ENCODE results near the gene NUP88.

- no peak for TF ChIP-seq CTCF (optimal IDR thresholded peaks at IDR 0.05 in 1 of 3, IDR thresholded peaks at IDR 0.05 in 1 of 3, conservative IDR thresholded peaks at IDR 0.05 in 1 of 3; ENCODE audit: extremely low read depth in 1 of 3, insufficient read depth in 2 of 3, low read length in 3 of 3)
- no peak for TF ChIP-seq EZH2 (IDR thresholded peaks at IDR 0.05; ENCODE audit: low read length)
These were observed 9.9 kb upstream of the NUP88 start for GRCh38 chr17:5429191-5429887.
